BE2C (cell line): ENCODE results near the gene MAMLD1.
"Not testable (repeated sequence)": the region's sequence is repeated elsewhere in the genome, so short reads cannot be mapped to it uniquely, and the experiment has no call there.

Experiments
- DNase-seq: peaks from one replicate; pipeline ENCODE4 v3.0.0-alpha.2; 2020
- H3K27me3 ChIP-seq: fragments of 250-450 bp; sonication (Bioruptor Pico); 2 replicates; pipeline ENCODE4 v1.5.1; 2020; ENCODE audit warnings: mild to moderate bottlenecking
- H3K36me3 ChIP-seq: fragments of 250-450 bp; sonication (Bioruptor Pico); 2 replicates; pipeline ENCODE4 v1.5.1; 2020; ENCODE audit warnings: mild to moderate bottlenecking
- H3K4me1 ChIP-seq: fragments of 250-450 bp; sonication (Bioruptor Pico); 2 replicates; pipeline ENCODE4 v1.5.1; 2020
- H3K4me3 ChIP-seq: 2 replicates; pipeline ENCODE4 v1.5.1; 2011; ENCODE audit warnings: low read depth, low read length
- H3K9me3 ChIP-seq: fragments of 250-450 bp; sonication (Bioruptor Pico); 2 replicates; pipeline ENCODE4 v1.5.1; 2020
- TF ChIP-seq, protein P1 (sequence below): IDR thresholded peaks from 2 replicates; pipeline ENCODE4 v1.5.1; 2012; ENCODE audit warnings: mild to moderate bottlenecking, low read depth, low read length

Gene MAMLD1

DNA sequence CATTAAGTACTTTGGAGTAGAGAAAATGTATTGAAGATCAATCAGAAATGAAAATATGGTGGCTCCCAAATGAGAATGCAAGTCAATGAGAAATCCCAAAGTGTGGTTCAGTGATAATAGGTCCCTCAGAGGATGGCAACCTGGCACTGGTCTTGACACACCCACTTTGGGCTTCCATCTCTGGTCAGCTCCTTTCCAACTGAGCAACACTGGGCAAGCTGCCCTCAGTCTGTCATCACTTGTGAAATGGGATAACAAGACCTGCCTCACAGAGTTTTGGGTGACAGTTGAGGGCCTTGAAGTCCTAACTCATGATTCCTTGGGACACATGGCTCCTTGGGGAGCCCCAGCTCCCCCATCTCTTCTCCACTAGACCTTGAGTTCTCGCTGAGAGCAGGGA, 29.0 kb upstream of the MAMLD1 start:
- H3K36me3 ChIP-seq, result no peaks in the 10 kb centered on the region
- TF ChIP-seq, protein P1, sequence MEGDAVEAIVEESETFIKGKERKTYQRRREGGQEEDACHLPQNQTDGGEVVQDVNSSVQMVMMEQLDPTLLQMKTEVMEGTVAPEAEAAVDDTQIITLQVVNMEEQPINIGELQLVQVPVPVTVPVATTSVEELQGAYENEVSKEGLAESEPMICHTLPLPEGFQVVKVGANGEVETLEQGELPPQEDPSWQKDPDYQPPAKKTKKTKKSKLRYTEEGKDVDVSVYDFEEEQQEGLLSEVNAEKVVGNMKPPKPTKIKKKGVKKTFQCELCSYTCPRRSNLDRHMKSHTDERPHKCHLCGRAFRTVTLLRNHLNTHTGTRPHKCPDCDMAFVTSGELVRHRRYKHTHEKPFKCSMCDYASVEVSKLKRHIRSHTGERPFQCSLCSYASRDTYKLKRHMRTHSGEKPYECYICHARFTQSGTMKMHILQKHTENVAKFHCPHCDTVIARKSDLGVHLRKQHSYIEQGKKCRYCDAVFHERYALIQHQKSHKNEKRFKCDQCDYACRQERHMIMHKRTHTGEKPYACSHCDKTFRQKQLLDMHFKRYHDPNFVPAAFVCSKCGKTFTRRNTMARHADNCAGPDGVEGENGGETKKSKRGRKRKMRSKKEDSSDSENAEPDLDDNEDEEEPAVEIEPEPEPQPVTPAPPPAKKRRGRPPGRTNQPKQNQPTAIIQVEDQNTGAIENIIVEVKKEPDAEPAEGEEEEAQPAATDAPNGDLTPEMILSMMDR, result no peak
- DNase-seq, result no peak
- H3K4me3 ChIP-seq, result no peak overlapping the region
- no peaks in the 10 kb centered on the region for H3K27me3 ChIP-seq
- H3K9me3 ChIP-seq, result no peaks in the 10 kb centered on the region
- no peaks in the 10 kb centered on the region for H3K4me1 ChIP-seq

DNA sequence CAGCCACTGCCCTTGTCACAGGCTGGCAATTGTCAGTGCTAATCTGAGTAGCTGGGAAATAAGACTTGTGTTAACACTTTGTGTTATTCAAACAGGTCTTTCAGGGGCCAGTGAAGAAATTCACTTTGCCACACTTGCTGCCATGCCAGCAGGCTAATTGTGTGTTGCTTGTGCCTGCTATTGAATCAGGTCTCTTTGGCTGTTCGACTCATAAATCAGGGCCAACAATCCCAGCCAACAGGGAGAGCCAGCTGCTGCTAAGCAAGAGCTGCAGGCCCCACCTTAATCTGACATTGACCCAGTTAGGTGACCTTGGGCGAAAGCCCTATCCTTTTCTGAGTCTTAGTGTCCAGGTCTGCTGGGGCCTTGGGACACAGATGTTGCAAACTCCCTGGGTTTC, 28.1 kb upstream of the MAMLD1 start:
- H3K27me3 ChIP-seq, result no peaks in the 10 kb centered on the region
- DNase-seq, result no peak
- H3K4me1 ChIP-seq, result no peaks in the 10 kb centered on the region
- H3K4me3 ChIP-seq, result no peak overlapping the region
- TF ChIP-seq, protein P1, result no peak
- no peaks in the 10 kb centered on the region for H3K36me3 ChIP-seq
- no peaks in the 10 kb centered on the region for H3K9me3 ChIP-seq

DNA sequence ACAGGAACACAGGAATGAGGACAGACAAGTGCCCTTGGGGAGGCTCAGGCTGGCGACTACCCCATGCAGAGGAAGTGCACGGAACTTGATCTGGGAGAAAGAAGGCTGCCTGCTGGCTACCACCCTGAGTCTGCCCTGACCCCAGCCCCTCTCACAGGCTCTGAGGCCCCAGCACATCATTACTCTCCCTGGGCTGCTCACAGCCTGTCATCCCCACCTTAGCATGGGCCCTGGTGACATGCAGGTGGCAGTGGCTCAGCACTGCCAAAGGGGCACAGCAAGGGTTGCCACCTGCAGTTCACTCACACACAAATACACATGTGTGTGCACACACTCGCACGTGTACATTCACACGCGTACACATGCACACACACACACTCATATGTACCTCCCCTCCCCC, 26.1 kb upstream of the MAMLD1 start:
- H3K36me3 ChIP-seq, result no peaks in the 10 kb centered on the region
- no peaks in the 10 kb centered on the region for H3K9me3 ChIP-seq
- no peaks in the 10 kb centered on the region for H3K4me1 ChIP-seq
- DNase-seq, result no peak
- TF ChIP-seq, protein P1, result no peak
- no peak overlapping the region for H3K4me3 ChIP-seq
- H3K27me3 ChIP-seq, result no peaks in the 10 kb centered on the region

DNA sequence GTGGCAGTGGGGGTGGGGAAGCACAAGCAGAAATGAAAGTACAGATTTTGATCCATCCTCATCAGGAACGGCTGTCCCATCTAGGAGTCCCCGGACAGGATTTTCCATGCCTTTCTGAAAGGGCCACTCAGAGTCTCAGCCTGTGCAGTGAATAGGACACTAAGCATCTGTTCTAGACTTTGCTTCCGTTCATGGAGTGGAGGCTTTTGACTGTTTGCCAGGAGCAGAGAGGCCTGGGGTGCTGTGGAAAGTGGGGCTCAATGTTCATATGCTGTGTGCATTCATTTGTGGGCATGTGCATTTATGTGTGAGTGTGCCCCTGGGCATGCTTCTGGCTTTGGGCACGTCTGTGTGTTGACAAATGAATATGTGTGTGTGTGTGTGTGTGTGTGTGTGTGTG, 25.6 kb upstream of the MAMLD1 start:
- TF ChIP-seq, protein P1, result no peak
- no peaks in the 10 kb centered on the region for H3K9me3 ChIP-seq
- no peaks in the 10 kb centered on the region for H3K36me3 ChIP-seq
- DNase-seq, result no peak
- no peak overlapping the region for H3K4me3 ChIP-seq
- H3K4me1 ChIP-seq, result no peaks in the 10 kb centered on the region
- H3K27me3 ChIP-seq, result no peaks in the 10 kb centered on the region

DNA sequence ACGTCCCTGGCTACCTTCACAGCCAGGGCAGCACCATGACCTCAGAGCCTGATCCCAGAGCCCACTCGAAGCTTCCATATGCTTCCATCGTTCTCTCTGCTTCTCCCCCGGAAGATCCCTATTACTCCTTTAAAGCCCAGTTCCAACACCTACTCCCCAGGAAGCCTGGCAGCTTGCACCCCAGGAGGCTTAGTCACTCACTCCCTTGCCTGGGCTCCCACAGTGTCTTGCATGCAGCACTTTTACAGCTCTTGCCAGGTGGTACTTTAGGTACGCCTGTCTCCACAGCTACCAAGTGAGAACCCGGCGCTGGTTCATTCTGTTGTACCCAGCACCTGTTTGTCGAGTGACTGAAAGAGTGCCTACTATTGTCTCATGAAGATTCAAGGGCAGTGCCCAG, 24.5 kb upstream of the MAMLD1 start:
- Histone ChIP-seq H3K4me3 (no peak overlapping the region), H3K4me1 (no peaks in the 10 kb centered on the region), H3K36me3 (no peaks in the 10 kb centered on the region), H3K9me3 (no peaks in the 10 kb centered on the region), H3K27me3 (no peaks in the 10 kb centered on the region)
- TF ChIP-seq, protein P1, result no peak
- no peak for DNase-seq

DNA sequence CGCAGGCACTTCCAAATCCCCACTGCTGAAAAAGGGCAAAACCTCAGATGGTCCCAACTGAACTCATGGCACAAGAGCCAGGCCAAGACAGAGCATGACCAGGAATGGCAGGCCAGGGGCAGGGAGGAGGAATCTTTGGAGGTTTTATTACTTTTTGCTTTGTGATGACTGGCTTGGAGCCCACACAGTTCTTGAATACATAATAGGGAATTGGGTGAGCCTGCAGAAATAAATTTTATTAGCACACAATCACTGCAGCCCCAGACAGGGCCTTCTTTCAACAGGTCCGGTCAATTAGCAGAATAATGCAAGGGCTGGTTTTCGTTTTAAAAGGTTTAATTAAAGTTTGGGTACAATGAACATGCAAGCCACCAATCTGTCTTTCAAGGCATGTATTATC, 23.4 kb upstream of the MAMLD1 start:
- TF ChIP-seq, protein P1, result no peak
- Histone ChIP-seq H3K4me3 (no peak overlapping the region), H3K9me3 (no peaks in the 10 kb centered on the region), H3K27me3 (no peaks in the 10 kb centered on the region), H3K36me3 (no peaks in the 10 kb centered on the region), H3K4me1 (no peaks in the 10 kb centered on the region)
- no peak for DNase-seq

DNA sequence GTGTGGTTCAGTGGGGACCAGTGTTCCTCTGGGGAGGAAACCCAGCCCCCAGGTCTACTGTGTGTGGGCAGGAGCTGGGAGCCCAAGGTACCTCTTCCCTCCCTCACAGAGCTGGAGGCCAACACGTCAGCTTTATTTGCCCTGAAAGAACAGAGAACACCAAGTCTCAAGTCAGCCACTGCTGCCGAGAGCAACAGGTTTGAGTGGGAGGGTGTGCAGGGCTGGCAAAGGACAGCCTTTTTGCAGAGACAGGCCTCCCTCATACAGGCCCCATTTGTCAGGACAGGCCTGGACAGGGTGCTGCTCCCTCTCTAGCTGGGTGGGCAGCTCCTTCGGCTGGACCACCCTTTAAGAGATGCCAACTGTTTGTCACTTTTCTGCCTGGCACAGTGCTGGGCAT, 22.8 kb upstream of the MAMLD1 start:
- not testable (repeated sequence) for H3K9me3 ChIP-seq, H3K4me1 ChIP-seq, H3K36me3 ChIP-seq, H3K27me3 ChIP-seq, DNase-seq, H3K4me3 ChIP-seq
